IMR-90 (cell line): ENCODE results near the gene TARBP2. TPM values are rescaled to one million over a fixed set of nuclear protein-coding genes. Genes with fewer than 3 reads are reported as not detected.

Experiments used
- ATAC-seq: fragments of 200-7000 bp; cut with Tn5 transposase; 2 replicates; pipeline ENCODE4 v1.9.1; 2020; ENCODE audit warnings: low read depth, mild to moderate bottlenecking, moderate library complexity
- BruUV-seq: library from RNA; stranded (reverse); fragments of 400-500 nt; replicated peaks from 2 replicates; lab custom pipeline; 2021; lab: Mats Ljungman, UMichigan
- CTCF ChIA-PET: fragments of 300-600 bp; formaldehyde crosslinking; extraction: SDS; loops from one replicate; lab custom pipeline; 2021; ENCODE audit warnings: antibody characterized with exemption; lab: Yijun Ruan, JAX
- POLR2A ChIA-PET: fragments of 300-600 bp; sonication (Branson Sonifier 250); formaldehyde crosslinking; loops from one replicate; lab custom pipeline; 2022; ENCODE audit warnings: antibody characterized with exemption; ENCODE audit not compliant: unreplicated experiment; lab: Charles Lee
- DNase-seq: peaks from one replicate; pipeline ENCODE4 v3.0.0; 2013
- H2AFZ ChIP-seq: replicated peaks from 2 replicates; pipeline ENCODE3; 2013; ENCODE audit warnings: low read length, mild to moderate bottlenecking; ENCODE audit not compliant: poor library complexity
- H2AK5ac ChIP-seq: 2 replicates; pipeline ENCODE4 v1.6.1; 2013; ENCODE audit warnings: low read depth, low read length, inconsistent platforms
- H2AK9ac ChIP-seq: replicated peaks from 2 replicates; pipeline ENCODE3; 2013; ENCODE audit warnings: mild to moderate bottlenecking, low read depth, low read length, moderate library complexity; ENCODE audit not compliant: poor library complexity
- H2BK120ac ChIP-seq: 2 replicates; pipeline ENCODE4 v1.6.1; 2013; ENCODE audit warnings: low read depth, low read length, inconsistent platforms
- H2BK15ac ChIP-seq: 3 replicates; pipeline ENCODE4 v1.6.1; 2013; ENCODE audit warnings: low read depth, low read length, inconsistent platforms
- H2BK20ac ChIP-seq: 2 replicates; pipeline ENCODE4 v1.6.1; 2013; ENCODE audit warnings: low read depth, mild to moderate bottlenecking, inconsistent platforms, low read length, moderate library complexity
- H2BK5ac ChIP-seq: 2 replicates; pipeline ENCODE4 v1.6.1; 2013; ENCODE audit warnings: mild to moderate bottlenecking, low read depth, low read length, inconsistent platforms; ENCODE audit not compliant: poor library complexity, severe bottlenecking
- H3K14ac ChIP-seq: replicated peaks from 2 replicates; pipeline ENCODE4 v1.6.1; 2013; ENCODE audit warnings: low read depth, low read length, inconsistent platforms
- H3K18ac ChIP-seq: 2 replicates; pipeline ENCODE4 v1.6.1; 2013; ENCODE audit warnings: low read depth, low read length, control low read depth
- H3K23ac ChIP-seq: 2 replicates; pipeline ENCODE4 v1.6.1; 2013; ENCODE audit warnings: low read depth, low read length, inconsistent platforms
- H3K27ac ChIP-seq: 2 replicates; pipeline ENCODE4 v1.5.1; 2013; ENCODE audit warnings: mild to moderate bottlenecking, control low read depth, low read length; ENCODE audit not compliant: insufficient read depth
- H3K27me3 ChIP-seq: 2 replicates; pipeline ENCODE4 v1.6.1; 2013; ENCODE audit warnings: low read length; ENCODE audit not compliant: control insufficient read depth, insufficient read depth
- H3K36me3 ChIP-seq: 2 replicates; pipeline ENCODE4 v1.6.1; 2013; ENCODE audit warnings: low read length, mixed read lengths; ENCODE audit not compliant: control insufficient read depth, insufficient read depth
- H3K4ac ChIP-seq: 2 replicates; pipeline ENCODE4 v1.6.1; 2013; ENCODE audit warnings: low read depth, low read length, inconsistent platforms
- H3K4me1 ChIP-seq: 2 replicates; pipeline ENCODE4 v1.6.1; 2013; ENCODE audit warnings: low read length, mixed read lengths; ENCODE audit not compliant: control insufficient read depth, insufficient read depth
- H3K4me2 ChIP-seq: 2 replicates; pipeline ENCODE4 v1.6.1; 2013; ENCODE audit warnings: low read depth, mild to moderate bottlenecking, control low read depth, low read length, moderate library complexity
- H3K4me3 ChIP-seq: 2 replicates; pipeline ENCODE4 v1.5.1; 2013; ENCODE audit warnings: low read depth, mild to moderate bottlenecking, control low read depth, low read length, moderate library complexity; ENCODE audit not compliant: insufficient read depth
- H3K56ac ChIP-seq: 2 replicates; pipeline ENCODE4 v1.6.1; 2013; ENCODE audit warnings: low read length, inconsistent platforms; ENCODE audit not compliant: insufficient read depth; ENCODE audit errors: extremely low read depth
- H3K79me1 ChIP-seq, 2 experiments: 2 replicates each; pipeline ENCODE4 v1.6.1; 2013; ENCODE audit warnings: low read length in 2 of 2, inconsistent platforms in 1 of 2, low read depth in 1 of 2
- H3K9ac ChIP-seq: 2 replicates; pipeline ENCODE4 v1.6.1; 2013; ENCODE audit warnings: low read depth, low read length, control low read depth
- H3K9me1 ChIP-seq: 2 replicates; pipeline ENCODE4 v1.6.1; 2013; ENCODE audit warnings: low read length, inconsistent platforms; ENCODE audit not compliant: insufficient read depth
- H3K9me3 ChIP-seq: 2 replicates; pipeline ENCODE4 v1.6.1; 2013; ENCODE audit warnings: low read length; ENCODE audit not compliant: control insufficient read depth, insufficient read depth
- H4K20me1 ChIP-seq: 2 replicates; pipeline ENCODE4 v1.6.1; 2013; ENCODE audit warnings: low read length, inconsistent platforms; ENCODE audit not compliant: insufficient read depth
- H4K5ac ChIP-seq: 2 replicates; pipeline ENCODE4 v1.6.1; 2013; ENCODE audit warnings: mild to moderate bottlenecking, low read depth, low read length, control low read depth
- H4K8ac ChIP-seq, 2 experiments: 2 replicates each; pipeline ENCODE4 v1.6.1; 2013; ENCODE audit warnings: low read depth in 2 of 2, low read length in 2 of 2, control low read depth in 1 of 2, inconsistent platforms in 1 of 2
- H4K91ac ChIP-seq: 2 replicates; pipeline ENCODE4 v1.6.1; 2013; ENCODE audit warnings: low read depth, low read length, inconsistent platforms; ENCODE audit not compliant: insufficient read depth
- CHD1 ChIP-seq: IDR thresholded peaks from 2 replicates; pipeline ENCODE4 v1.6.1; 2012; ENCODE audit warnings: low read depth, low read length, improper control_type of control experiment
- WGBS, 2 experiments: methylation state at CpG; one replicate each; pipeline versions ENCODE4 v1.1.5 to v1.1.7; 2013; ENCODE audit warnings: missing lambda C conversion rate in 2 of 2; ENCODE audit not compliant: insufficient read length in 1 of 2; ENCODE audit errors: extremely low coverage in 2 of 2; 5-methylcytosine and 5-hydroxymethylcytosine counted together
- dilution Hi-C: fragments of 300-500 bp; cut with HindIII; formaldehyde crosslinking; loops from one replicate; pipeline ENCODE4 v1.14.3; 2018; ENCODE audit warnings: low sequenced_read_pairs; ENCODE audit not compliant: unreplicated experiment
- in situ Hi-C: fragments of 300-500 bp; cut with MboI; formaldehyde crosslinking; loops from 3 replicates; pipeline ENCODE4 v1.14.3; 2019; ENCODE audit warnings: low sequenced_read_pairs, inconsistent platforms, mixed read lengths
- intact Hi-C: fragments of 100-400 bp; cut with micrococcal nuclease; formaldehyde crosslinking; loops from 2 replicates; pipeline ENCODE4 v1.10.0; 2022
- polyA plus RNA-seq, 3 experiments: library from polyadenylated mRNA; depleted of rRNA; stranded (reverse); fragments of >200 nt; gene quantifications; 2 replicates each; pipeline ENCODE4 v1.2.3, GENCODE V29; 2012; ENCODE audit warnings: low replicate concordance in 1 of 3
- total RNA-seq: library from RNA; depleted of rRNA; stranded (reverse); fragments of >200 nt; gene quantifications from 2 replicates; pipeline ENCODE4 v1.2.3, GENCODE V29; 2012

TARBP2 gene
- total and polyA plus RNA-seq, 2 of the 4 experiments (the other 2 are of a cell fraction) = 27.4 to 46.1 TPM

DNA sequence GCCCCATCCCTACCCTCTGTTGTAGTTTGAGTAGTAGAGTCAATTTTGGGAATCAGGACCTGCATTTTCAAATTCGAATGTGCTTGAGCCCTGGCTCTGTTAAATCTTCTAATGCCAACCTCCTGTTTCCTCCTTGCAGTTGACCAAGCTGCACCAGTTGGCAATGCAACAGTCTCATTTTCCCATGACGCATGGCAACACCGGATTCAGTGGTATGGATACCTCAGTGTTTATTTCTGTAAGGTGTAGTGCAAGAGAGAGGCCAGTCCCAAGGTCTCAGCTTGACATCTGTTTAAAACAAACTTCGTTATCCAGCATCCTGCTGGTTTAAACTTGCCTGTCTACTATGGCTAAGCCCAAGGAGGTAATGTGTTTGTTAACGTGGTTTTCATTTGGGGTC lies 34.0 kb upstream of the TARBP2 start:
- H2AK5ac ChIP-seq = no peak overlapping the region
- CTCF ChIA-PET = no interaction called here
- H3K23ac ChIP-seq = no peak overlapping the region
- H2BK20ac ChIP-seq = no peak overlapping the region
- peaks cover 81% of the 10 kb centered on the region for H4K20me1 ChIP-seq
- H3K9me3 ChIP-seq = no peaks in the 10 kb centered on the region
- no peak overlapping the region for H3K9ac ChIP-seq
- H3K4me2 ChIP-seq = no peak overlapping the region
- no peak overlapping the region for H2BK120ac ChIP-seq
- ATAC-seq = no peak
- BruUV-seq = no TSS peak
- no peak overlapping the region for H3K4me3 ChIP-seq
- no peak overlapping the region for H3K18ac ChIP-seq
- peaks cover 5% of the 10 kb centered on the region; the same call in 1 of the 2 replicates for H3K4me1 ChIP-seq
- no peak overlapping the region for H4K91ac ChIP-seq
- intact Hi-C loops (loop anchor here (1.0 kb wide), 1 partner anchor 11 kb away; no protein-coding TSS in a partner anchor), dilution Hi-C loops (no loop called here), in situ Hi-C loops (no loop called here)
- no peaks in the 10 kb centered on the region for H3K27me3 ChIP-seq
- H2AFZ ChIP-seq = no peak overlapping the region
- TF ChIP-seq CHD1 = no peak
- no peak overlapping the region for H2BK5ac ChIP-seq
- no peak overlapping the region for H4K5ac ChIP-seq
- no peaks in the 10 kb centered on the region; the same call in 1 of the 2 replicates for H3K9me1 ChIP-seq
- WGBS, 2 experiments = 71% methylated on average over 2 of the region's 5 CpGs; no CpG with 5 or more reads in 1 of the 2 experiments
- H3K27ac ChIP-seq = no peak overlapping the region
- peaks cover 84% of the 10 kb centered on the region for H3K36me3 ChIP-seq
- H3K56ac ChIP-seq = no peak overlapping the region
- H3K14ac ChIP-seq = no peak overlapping the region
- peaks cover 33 to 74% of the 10 kb centered on the region in 2 experiments for H3K79me1 ChIP-seq
- POLR2A ChIA-PET = no interaction called here
- no peak overlapping the region for H4K8ac ChIP-seq
- H3K4ac ChIP-seq = no peak overlapping the region
- no peak for DNase-seq
- H2BK15ac ChIP-seq = no peak overlapping the region
- H2AK9ac ChIP-seq = no peak overlapping the region
